ENCODE data around the gene NT5DC1.

NT5DC1 gene

DNA sequence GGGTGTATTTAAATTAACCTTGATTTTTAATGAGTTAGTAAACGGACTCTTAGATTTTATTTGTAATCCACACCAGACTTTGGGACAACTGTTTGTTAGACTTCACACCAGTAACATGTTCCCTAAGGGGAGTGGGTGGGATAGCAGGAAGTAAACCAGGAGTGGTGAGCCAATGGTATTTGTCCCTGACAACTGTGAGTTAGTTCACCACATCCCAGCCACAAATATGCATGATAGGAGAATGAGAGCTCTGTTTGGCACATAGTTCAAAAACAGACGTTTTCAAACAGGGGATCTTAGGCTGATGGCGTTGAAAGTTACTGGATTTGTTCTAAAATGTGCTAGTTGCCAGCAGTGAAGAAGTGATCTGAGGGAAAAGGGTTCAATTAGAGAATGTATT, 44.0 kb downstream of the NT5DC1 start:
- DNase-seq, result no peak

DNA sequence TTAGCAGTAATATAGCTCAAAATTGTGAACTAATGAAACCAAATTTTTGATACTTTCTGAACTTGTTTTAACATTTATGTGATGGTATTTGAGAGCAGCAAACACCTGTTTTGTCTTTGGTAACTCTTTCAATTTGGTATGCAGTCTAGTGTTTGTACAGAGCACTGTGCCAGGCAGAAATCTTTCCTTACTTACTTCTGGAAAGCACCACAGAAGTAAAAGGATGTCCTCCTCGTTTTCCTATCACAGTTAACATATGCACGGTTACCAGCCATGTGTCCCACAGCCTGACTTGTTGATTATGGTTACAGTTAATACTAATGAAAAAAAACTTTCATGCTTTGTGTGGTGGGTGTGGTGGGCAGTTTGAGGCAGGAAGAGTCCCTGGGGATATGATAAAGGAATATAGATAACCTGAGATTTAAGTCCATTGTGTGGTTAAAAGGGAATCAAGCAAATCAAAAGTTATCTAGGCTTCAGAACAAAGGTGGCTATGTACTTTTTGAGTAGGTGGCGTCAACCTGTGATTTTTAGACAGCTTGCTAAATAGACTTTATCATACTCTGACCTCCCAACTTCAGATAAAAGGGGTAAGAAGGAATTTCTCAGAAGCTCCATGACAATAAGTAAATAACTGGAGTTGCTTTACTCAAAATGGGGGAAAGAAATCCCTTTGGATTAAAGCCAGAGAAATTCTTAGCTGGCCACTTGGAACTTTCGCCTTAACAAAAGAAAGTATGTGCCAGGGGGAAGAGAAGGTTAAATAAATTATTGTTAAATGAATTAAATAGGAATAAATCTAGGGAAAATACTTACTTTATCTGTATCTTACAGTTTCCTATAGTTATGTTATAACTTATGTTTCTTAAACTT, 45.4 kb downstream of the NT5DC1 start:
- no peak for DNase-seq

DNA sequence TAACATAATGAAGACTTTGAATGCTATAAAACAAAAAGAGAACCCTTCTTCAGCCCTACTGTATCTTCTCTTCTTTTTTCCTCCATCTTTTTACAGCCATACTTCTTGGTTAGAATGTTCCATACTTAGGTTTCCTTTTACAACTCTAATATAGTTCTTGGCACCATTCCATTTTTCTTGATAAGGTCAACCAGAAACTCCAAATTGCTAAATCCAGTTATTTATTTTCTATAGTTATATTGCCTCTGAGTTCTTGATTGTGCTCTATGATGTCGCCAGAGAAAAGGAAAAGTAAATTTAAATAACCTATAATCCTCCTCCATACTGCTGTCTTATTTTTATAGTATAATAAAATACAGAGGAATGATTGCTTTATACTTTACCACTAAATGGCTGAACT, 52.0 kb downstream of the NT5DC1 start:
- DNase-seq, result no peak

DNA sequence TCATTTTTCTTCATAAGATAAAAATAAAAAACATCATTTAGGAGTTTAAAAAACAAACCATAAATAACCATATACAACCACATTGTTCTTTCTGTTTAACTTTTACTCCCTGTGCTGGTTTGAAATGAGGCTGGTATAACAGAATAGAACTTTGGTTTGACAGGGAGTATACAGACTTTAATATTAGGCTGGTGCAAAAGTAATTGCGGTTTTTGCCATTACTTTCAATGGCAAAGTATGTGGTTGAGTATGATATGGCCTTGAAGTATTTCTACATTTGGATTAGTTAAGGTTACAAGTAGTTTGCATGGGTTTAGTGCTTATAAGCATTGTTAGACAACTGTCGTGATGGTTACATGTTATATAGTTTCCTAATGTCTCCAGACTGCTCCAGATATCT, 54.2 kb downstream of the NT5DC1 start:
- DNase-seq, result no peak

DNA sequence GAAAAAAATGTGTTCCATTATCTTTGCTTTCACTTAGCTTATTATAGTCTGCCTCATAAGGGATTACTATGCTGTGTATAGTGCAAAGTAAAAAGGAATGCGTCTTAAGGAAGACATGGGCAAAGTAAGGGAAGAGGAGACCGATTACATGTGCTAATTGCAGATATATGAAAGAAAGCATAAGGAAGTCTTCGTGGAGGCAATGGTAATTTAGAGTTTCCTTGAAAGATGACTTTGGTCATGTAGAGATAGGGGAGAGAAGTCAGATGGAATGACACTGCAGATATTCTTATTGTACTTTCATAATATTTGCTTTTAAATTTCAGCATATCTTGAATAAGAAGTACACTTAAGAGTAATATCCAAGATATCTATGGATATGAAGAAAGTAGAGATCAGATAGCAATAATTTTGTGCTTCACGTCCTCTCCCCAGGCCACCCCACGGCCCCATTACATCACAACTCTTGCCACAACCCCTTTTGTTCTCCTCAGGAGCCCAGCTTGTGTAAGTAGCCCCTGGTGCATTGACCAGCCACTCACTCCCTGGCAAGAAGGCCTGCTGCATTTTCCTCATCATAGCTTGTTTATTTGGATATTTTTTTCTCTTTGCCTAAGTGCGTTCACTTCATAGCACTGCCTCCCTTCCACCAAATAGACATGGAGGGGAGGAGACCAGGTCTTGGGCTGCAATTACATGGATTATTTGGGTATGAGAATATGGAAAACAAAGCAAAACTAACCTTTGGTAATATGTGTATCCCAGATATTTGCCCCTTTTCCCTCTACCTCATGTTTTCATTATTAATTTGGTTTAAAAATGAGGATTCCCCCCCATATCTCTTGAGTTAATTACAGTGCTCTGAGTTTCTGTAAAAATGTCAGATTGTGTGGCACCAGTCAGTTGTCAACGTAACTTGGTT, 56.0 kb downstream of the NT5DC1 start:
- DNase-seq, result no peak

DNA sequence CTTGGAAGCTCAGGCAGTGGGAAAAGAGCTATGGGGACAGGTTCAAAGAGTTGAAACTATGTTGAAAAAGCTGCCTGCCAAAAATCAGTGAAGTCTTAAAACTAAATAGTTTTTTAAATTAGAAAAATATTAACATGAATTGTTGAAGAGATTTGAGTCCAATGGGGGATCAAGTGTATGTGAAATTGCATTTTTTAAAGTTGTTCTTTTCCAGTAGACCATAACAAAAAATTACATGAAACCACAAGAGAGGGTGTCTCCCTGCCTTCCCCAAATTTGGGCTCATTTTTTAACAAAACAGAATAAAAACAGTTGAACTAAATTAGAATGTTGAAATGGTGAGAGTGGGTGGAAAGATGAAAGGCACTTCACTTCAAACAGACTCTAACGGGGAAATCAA, 56.7 kb downstream of the NT5DC1 start:
- DNase-seq, result no peak

DNA sequence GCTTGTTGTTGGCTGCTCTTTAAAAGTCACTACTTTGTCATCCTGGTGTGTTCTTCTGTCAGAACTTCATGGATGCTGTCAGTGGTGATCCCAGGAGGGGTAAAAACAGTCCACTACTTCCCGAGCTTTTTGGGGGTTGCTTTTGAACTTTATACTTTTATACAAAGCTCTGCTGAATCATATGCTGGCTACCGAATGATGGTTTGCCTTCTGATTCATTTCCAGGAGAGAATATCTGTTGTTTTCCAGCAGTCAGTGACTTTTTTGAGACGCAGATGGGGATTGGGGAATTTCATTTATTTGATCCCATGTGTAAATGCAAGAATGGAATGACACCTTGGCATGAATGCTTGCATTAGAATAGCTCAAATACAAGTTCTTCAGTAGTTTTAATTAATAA, 58.0 kb downstream of the NT5DC1 start:
- no peak for DNase-seq

DNA sequence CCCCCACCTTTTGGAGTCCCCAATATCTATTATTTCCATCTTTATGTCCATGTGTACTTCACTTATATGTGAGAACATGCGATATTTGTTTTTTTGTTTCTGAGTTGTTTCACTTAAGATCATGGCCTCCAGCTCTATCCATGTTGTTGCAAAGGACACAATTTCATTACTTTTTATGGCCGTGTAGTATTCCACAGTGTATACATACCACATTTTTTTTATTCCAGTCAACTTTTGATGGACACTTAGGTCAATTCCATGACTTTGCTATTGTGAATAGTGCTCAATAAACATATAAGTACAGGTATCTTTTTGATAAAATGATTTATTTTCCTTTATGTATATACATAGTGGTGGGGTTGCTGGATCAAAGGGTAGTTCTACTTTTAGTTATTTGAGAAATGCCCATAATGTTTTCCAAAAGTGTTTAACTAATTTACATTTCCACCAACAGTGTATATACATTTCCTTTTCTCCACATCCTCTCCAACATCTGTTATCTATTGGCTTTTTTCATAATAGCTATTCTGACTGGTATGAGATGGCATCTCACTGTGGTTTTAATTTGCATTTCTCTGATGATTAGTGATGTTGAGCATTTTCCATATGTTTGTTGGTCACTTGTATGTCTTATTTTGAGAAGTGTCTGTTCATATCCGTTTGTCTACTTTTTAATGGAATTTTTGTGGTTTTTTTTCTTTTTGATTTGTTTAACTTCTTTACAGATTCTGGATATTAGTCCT, 59.3 kb downstream of the NT5DC1 start:
- no peak for DNase-seq

DNA sequence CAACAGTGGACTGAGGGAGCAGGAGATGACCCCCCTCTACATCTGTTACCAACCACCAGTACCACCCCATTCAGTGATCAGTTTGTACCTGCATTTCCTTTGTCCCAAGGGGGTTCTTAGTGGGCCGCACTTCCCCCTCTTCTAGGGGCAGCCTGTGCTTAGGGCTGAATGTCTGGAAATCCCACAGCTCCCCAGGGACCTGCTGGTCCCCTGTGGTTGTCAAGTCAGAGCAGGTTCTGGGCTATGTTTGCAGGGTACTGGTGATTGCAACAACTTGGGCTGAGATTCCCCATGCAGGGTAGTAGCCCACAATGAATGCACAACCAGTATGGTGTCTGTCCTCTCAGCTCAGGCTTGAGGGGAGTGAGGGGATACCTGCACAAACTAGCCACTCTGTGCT, 64.9 kb downstream of the NT5DC1 start:
- DNase-seq, result no peak

DNA sequence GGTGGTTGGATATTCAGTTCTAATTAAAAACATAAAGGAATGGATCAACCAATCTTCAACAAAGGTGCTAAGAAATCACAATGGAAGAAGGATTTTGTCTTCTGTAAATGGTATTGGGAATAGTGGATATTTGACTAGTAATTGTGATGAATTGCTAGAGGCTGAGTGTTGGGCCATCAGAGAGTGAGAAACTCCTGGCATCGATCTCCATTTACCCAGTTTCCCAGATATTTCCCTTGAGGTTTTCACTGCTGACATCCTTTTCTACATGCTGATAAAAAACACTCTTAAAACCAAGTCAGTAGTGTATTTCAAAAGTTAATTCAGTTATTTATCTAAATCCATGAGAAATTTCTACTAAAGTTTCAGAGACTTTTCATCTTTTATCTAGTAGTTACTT, 65.7 kb downstream of the NT5DC1 start:
- DNase-seq, result no peak

DNA sequence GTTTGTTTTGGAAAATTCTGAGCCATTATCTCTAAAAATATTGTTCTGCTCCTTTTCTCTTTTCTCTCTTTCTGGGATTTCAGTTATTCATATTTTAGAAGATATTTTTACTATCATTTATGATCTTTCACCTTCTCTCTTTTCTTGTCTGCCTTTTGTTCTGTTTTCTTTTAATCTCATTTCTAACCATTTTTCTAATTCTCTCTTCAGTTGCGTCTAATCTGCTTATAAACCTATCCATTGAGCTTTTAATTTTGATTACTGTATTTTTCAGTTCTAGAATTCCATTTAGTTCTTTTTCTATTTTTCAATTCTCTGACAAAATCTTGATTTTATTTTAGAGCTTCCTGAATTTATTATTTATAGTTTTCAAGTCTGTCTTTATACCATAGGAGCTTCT, 67.5 kb downstream of the NT5DC1 start:
- DNase-seq, result no peak

DNA sequence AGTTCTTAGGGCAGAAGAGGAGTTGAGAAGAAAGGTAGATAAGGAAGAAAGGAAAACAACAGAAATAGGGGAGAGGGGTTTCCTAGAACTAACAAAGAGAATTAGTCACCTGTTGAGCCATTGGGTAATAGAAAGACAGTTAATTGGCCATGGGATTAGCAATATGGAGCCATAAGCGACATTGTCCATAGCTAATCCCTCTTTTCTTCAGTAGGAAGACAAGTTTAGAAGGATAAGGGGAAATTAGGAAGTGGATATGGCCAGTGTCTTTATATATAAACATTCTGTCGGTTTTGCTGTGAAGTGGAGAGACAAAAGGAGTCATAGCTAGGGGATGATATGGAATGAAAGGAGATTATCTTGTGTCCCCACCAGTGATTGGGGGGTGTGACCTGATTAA, 69.2 kb downstream of the NT5DC1 start:
- no peak for DNase-seq

DNA sequence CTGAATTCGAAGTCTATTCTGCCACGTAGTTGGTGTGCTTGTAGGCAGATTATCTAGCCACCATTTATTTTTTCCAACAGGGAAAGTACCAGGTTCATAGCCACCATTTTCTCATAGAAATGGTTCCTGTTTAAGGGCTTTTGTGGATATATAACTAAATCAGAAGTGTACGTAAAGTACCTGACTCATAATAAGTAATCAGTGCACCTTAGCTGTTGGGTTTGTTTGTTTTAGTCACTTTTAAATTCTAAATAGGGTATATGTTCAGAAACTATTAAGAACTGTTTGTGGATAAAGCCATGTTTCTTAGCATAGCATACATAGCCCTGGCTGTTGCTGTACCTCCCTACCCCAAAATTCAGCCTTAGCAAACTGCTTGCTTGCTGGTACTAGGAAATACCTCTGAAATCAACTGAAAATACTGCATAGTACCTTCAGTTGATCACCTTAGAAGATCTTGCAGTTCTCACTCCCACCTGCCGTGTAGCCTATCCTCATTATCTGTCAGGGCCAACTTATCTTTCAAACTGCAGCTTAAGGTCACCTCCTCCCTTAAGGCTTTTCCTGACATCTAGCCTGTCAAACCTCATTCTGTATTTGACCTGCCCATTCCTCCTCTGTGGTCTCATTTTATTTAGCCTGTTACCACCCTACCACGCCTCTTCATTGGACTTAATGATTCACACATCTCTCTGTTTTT, 69.9 kb downstream of the NT5DC1 start:
- DNase-seq, result no peak

DNA sequence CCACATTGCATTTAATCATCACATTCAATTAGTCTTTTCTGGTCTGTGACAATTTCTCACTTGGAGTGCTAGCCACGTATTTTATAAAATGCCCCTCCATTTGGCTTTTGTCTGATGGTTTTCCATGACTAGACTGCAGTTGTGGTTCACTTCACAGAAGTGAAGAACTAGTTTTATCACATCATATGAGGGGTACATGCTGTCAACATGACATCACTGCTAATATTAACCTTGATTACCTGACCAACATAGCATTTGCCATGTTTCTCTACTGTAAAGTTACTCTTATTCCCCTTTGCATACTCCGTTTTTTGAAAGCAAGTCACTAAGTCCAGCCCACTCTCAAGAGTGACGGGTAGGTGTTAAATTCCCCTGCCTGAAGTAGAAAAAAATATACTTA, 73.3 kb downstream of the NT5DC1 start:
- DNase-seq, result no peak

DNA sequence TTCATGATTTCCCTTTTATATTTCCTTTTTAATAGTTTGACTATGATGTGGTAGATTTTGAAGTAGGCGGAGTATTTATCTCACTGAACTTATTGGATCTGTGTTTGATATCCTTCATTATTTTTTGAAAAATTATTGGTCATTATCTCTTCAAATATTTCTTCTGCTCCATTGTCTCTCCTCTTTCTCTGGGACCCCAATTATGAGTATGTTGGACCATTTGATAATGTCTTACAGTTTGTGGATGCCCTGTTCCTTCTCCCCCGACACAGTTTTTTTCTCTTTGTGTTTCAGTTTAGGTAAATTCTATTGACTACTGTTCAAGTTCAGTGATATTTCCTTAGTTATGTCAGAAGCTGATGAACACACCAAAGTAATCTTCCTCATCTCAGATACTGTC, 74.7 kb downstream of the NT5DC1 start:
- DNase-seq, result no peak

DNA sequence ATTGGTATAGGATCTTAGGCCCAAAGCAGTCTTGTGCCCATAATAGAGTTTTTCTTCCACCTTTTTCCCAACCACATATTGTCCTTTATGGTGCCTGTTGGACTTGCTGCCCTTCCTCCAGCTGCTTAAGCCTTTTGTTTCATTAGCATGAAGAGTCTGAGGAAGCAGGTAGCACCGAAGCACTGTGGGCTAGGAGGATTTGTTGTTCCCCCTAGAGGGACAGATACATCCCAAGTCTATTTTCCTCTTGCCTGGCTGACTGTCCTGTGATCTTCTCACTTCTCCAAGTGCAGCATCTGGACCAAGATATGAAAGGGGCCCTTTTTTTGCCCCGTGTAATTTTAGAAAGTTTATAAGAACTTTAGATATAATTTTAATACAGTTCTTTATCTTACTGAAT, 75.9 kb downstream of the NT5DC1 start:
- no peak for DNase-seq

DNA sequence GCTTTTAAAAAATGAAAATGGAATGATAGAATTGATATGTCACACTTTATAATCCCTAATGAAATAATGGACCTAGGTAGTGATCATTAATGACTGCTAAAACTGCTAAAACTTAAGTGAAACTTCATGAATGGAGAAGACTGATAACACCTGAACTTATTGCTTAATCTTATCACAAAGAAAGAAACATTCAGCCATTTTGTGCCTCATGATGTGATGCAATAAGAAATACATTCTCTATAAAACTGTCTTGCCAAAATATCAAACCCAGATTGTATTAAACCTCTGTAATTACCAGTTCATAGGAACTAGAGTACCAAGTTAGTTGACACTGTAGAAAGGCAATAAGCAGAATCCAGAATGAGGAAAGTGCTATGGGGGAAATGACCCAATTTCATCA, 79.7 kb downstream of the NT5DC1 start:
- no peak for DNase-seq

DNA sequence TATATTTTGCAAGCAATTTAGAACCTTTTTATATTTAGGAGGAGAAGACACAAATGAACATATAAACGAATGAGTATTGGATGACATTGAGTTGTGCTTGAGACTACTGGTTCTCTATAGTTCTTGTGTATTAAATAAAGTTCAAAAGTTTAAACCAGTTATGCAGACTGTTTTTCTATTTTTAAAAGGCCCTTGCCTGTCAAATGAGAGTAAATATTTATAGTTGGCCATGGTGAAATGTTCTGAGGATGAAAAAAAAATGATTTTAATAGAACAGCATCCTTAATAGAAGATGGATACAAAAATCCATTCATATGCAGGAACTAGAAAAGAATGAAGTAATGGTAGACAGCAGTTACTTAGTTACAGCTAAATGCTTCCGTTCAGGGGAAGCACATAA, 88.8 kb downstream of the NT5DC1 start:
- no peak for DNase-seq

DNA sequence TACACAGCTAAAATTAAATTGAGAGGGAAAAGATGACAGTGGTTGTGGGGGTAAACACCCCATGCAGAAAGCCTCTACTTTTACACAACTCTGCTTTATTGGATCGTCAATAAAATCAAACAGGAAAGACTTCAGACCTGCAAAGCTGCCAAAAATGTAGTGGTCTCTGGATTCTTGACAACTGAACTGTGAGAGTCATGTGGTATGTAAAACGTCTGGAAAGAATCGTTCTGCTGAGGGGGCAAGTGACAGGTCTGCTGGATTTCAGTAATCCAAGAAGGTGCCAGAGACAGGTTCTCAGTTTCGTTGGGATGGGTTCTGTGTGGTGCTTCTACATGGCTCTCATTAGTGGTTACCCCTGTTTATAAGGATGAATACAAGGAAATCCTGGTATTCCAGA, 89.9 kb downstream of the NT5DC1 start:
- no peak for DNase-seq

DNA sequence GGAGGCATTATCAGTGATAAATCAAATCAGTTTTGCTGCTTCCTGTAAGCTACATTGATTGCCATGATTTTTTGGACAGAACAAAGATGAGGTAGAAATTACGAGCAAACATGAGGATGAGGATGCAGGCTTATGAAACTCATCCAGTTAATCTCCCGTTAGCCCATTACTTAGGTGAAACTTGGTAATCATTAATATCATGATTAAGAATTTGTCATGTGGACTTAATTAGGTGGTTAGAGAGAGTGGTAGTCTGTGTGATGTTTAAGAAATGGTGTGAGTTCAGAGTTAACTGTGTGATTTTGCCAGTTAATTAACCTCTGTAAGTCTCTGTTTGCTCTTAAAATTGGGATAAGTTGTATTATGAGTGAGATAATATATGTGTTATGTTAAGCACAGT, 91.2 kb downstream of the NT5DC1 start:
- no peak for DNase-seq

DNA sequence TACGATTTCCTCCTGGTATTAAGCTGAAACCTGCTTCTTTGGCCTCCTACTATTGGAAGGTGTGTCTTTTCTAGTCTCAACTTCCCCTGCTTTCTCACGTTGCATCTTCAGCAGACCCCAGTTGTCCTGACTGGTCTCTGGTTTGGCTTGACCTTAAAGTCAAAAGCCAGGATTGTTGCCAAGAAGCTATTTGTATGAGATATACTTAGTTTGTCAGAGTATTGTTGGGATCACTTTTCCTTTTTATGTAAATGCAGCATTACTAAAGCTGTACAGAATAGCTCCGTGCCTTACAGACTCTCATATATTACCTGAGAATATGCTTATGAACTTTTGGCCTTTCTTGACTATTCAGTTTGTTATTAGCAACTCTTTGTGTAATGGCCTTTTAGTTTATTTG, 92.1 kb downstream of the NT5DC1 start:
- DNase-seq, result no peak

DNA sequence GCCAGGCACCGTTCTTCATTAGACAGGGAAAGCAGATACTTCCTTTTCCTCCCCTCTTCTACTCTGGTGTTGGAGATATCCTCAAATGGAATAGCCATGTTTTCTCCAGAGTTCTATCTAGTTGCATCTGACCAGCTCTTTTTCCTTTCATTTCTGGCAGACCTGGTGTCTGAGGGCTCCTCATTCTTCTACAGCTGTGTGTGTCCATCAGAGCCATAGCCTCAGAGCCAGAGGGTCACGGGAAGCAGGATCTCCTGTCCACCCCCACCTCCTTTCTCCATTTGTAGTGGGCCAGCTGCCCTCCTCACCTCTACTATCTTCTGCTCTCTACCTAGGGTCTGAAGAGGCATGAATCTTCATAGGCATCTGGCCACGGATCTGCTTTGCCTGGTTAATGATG, 96.2 kb downstream of the NT5DC1 start:
- DNase-seq, result no peak

Measured in CD4-positive, alpha-beta T cell treated with Interleukin-6 for 4 hours (primary cell).